Measurements from ENCODE around the gene TNNI2.
"Not testable (repeated sequence)": the region's sequence is repeated elsewhere in the genome, so short reads cannot be mapped to it uniquely, and the experiment has no call there.

Gene TNNI2

GRCh38 chr11:1838426-1839144 lies at the start of gene TNNI2:
Gene TNNI2 (plus strand): TSS chr11:1838981. CDS start chr11:1839697, 716 bp downstream.
- DNase-seq (ENCODE audit: low read depth in 2 of 2): no peak

- no peak for DNase-seq (ENCODE audit: low read depth in 2 of 2)
These were observed 46.9 kb upstream of the TNNI2 start for GRCh38 chr11:1791912-1792311.

- no peak for DNase-seq (ENCODE audit: low read depth in 2 of 2)
These were observed 46.3 kb upstream of the TNNI2 start for GRCh38 chr11:1792461-1792860.

- DNase-seq (ENCODE audit: low read depth in 2 of 2): no peak
These were observed 45.7 kb upstream of the TNNI2 start for GRCh38 chr11:1793081-1793480.

- no peak for DNase-seq (ENCODE audit: low read depth in 2 of 2)
These were observed 42.3 kb upstream of the TNNI2 start for GRCh38 chr11:1796413-1797011.

GRCh38 chr11:1797391-1798125 lies 41.2 kb upstream of the TNNI2 start:
- no peak for DNase-seq (ENCODE audit: low read depth in 2 of 2)

- DNase-seq (ENCODE audit: low read depth in 2 of 2): no peak
These were observed 35.5 kb upstream of the TNNI2 start for GRCh38 chr11:1803246-1803645.

GRCh38 chr11:1803835-1804519 lies 34.8 kb upstream of the TNNI2 start:
- not testable (repeated sequence) for DNase-seq (ENCODE audit: low read depth in 2 of 2)

GRCh38 chr11:1805525-1805924 lies 33.3 kb upstream of the TNNI2 start:
- DNase-seq (ENCODE audit: low read depth in 2 of 2): no peak

- no peak for DNase-seq (ENCODE audit: low read depth in 2 of 2)
These were observed 31.4 kb upstream of the TNNI2 start for GRCh38 chr11:1807264-1807995.

GRCh38 chr11:1810761-1811160 lies 28.0 kb upstream of the TNNI2 start:
- DNase-seq (ENCODE audit: low read depth in 2 of 2): no peak

- DNase-seq (ENCODE audit: low read depth in 2 of 2): no peak
These were observed 26.5 kb upstream of the TNNI2 start for GRCh38 chr11:1812274-1812673.

- DNase-seq (ENCODE audit: low read depth in 2 of 2): no peak
These were observed 26.0 kb upstream of the TNNI2 start for GRCh38 chr11:1812801-1813200.

- DNase-seq (ENCODE audit: low read depth in 2 of 2): not testable (repeated sequence)
These were observed 25.4 kb upstream of the TNNI2 start for GRCh38 chr11:1813356-1813755.

- no peak for DNase-seq (ENCODE audit: low read depth in 2 of 2)
These were observed 24.1 kb upstream of the TNNI2 start for GRCh38 chr11:1814691-1815090.

- DNase-seq (ENCODE audit: low read depth in 2 of 2): no peak
These were observed 23.5 kb upstream of the TNNI2 start for GRCh38 chr11:1815311-1815710.

- no peak for DNase-seq (ENCODE audit: low read depth in 2 of 2)
These were observed 23.0 kb upstream of the TNNI2 start for GRCh38 chr11:1815751-1816150.

- DNase-seq (ENCODE audit: low read depth in 2 of 2): no peak
These were observed 21.8 kb upstream of the TNNI2 start for GRCh38 chr11:1817000-1817399.

- DNase-seq (ENCODE audit: low read depth in 2 of 2): no peak
These were observed 21.3 kb upstream of the TNNI2 start for GRCh38 chr11:1817511-1817910.

- no peak for DNase-seq (ENCODE audit: low read depth in 2 of 2)
These were observed 19.7 kb upstream of the TNNI2 start for GRCh38 chr11:1819074-1819473.

- DNase-seq (ENCODE audit: low read depth in 2 of 2): no peak
These were observed 18.1 kb upstream of the TNNI2 start for GRCh38 chr11:1820463-1821325.

Data from stimulated activated CD8-positive, alpha-beta memory T cell treated with anti-CD3 and anti-CD28 coated beads, Interleukin-15, amount 100 ng/mL, for 4 hours (primary cell).